ENCODE measurements around the gene PCDHGC5. TPM values are rescaled to one million over a fixed set of nuclear protein-coding genes. Genes with fewer than 3 reads are reported as not detected.

PCDHGC5 gene
- total and polyA plus RNA-seq, 7 donors = 0.26 to 5.6 (median 1.6) TPM; not detected in 1

GRCh38 chr5:141484641-141485311 lies 4.1 kb upstream of the PCDHGC5 start, which contains the start of gene PCDHGC4:
TSS of gene PCDHGC4 (plus strand) at chr5:141485030. CDS start at chr5:141485174, 144 bp downstream.
- Histone ChIP-seq H3K27ac (peak within 1 kb of the TSS in 1 of 4 donors; percentile 30), H3K4me1 (peaks cover 0 to 85% (median 54%) of the 10 kb centered on the region in 4 donors), H3K36me3 (peaks cover 0 to 10% (median 2%) of the 10 kb centered on the region in 4 donors), H3K4me3 (peak within 1 kb of the TSS; percentile 6 to 50 (median 42)), H3K9me3 (no peaks in the 10 kb centered on the region), H3K27me3 (no peaks in the 10 kb centered on the region)
- DNase-seq = no peak
- TF ChIP-seq EP300 (IDR thresholded peaks at IDR 0.05) (no peak), POLR2A (IDR thresholded peaks at IDR 0.05) (no peak), POLR2AphosphoS5 (IDR thresholded peaks at IDR 0.05) (no peak), CTCF (IDR thresholded peaks at IDR 0.05) (no peak)
- intact Hi-C loops (cut with DNase I) = no loop called here
- 5 to 7% methylated on average over 39 of the region's 39 CpGs for WGBS, 2 donors

GRCh38 chr5:141485321-141486055 lies 3.4 kb upstream of the PCDHGC5 start:
- intact Hi-C loops (cut with DNase I) = no loop called here
- Histone ChIP-seq H3K4me1 (peaks cover 0 to 79% (median 48%) of the 10 kb centered on the region in 4 donors), H3K4me3 (peak overlapping the region; percentile 6 to 50 (median 42)), H3K9me3 (no peaks in the 10 kb centered on the region), H3K36me3 (peaks cover 0 to 17% (median 2%) of the 10 kb centered on the region in 4 donors), H3K27ac (no peak overlapping the region), H3K27me3 (no peaks in the 10 kb centered on the region)
- TF ChIP-seq POLR2AphosphoS5 (IDR thresholded peaks at IDR 0.05) (no peak), POLR2A (IDR thresholded peaks at IDR 0.05) (no peak), EP300 (IDR thresholded peaks at IDR 0.05) (no peak), CTCF (IDR thresholded peaks at IDR 0.05) (no peak)
- no peak for DNase-seq
- 48 to 61% methylated on average over 38 of the region's 38 CpGs for WGBS, 2 donors

GRCh38 chr5:141486091-141486490 lies 2.8 kb upstream of the PCDHGC5 start:
- DNase-seq = no peak

GRCh38 chr5:141487131-141487530 lies 1.8 kb upstream of the PCDHGC5 start:
- Histone ChIP-seq H3K4me1 (peaks cover 0 to 67% (median 38%) of the 10 kb centered on the region in 4 donors), H3K27me3 (no peaks in the 10 kb centered on the region), H3K9me3 (no peaks in the 10 kb centered on the region), H3K4me3 (no peak overlapping the region), H3K27ac (no peak overlapping the region), H3K36me3 (peaks cover 0 to 30% (median 4%) of the 10 kb centered on the region in 4 donors)
- TF ChIP-seq CTCF (IDR thresholded peaks at IDR 0.05) (no peak), POLR2A (IDR thresholded peaks at IDR 0.05) (no peak), POLR2AphosphoS5 (IDR thresholded peaks at IDR 0.05) (no peak), EP300 (IDR thresholded peaks at IDR 0.05) (no peak)
- WGBS, 2 donors = 88 to 92% methylated on average over 7 of the region's 7 CpGs
- intact Hi-C loops (cut with DNase I) = no loop called here
- DNase-seq = no peak

More at GRCh38 chr5:141486091-141486490, 2.8 kb upstream of the PCDHGC5 start:
- intact Hi-C loops (cut with DNase I) = no loop called here
- 92 to 95% methylated on average over 9 of the region's 9 CpGs for WGBS, 2 donors
- TF ChIP-seq POLR2AphosphoS5 (IDR thresholded peaks at IDR 0.05) (no peak), POLR2A (IDR thresholded peaks at IDR 0.05) (no peak), CTCF (IDR thresholded peaks at IDR 0.05) (no peak), EP300 (IDR thresholded peaks at IDR 0.05) (no peak)
- peaks cover 0 to 73% (median 42%) of the 10 kb centered on the region in 4 donors for H3K4me1 ChIP-seq
- H3K36me3 ChIP-seq = peaks cover 0 to 21% (median 3%) of the 10 kb centered on the region in 4 donors
- H3K9me3 ChIP-seq = no peaks in the 10 kb centered on the region
- H3K27ac ChIP-seq = no peak overlapping the region
- H3K4me3 ChIP-seq = no peak overlapping the region
- H3K27me3 ChIP-seq = no peaks in the 10 kb centered on the region
